HT-29 (cell line): ENCODE measurements around the gene KIF4A. TPM values are rescaled to one million over a fixed set of nuclear protein-coding genes. Genes with fewer than 3 reads are reported as not detected.
"Not testable (repeated sequence)": the region's sequence is repeated elsewhere in the genome, so short reads cannot be mapped to it uniquely, and the experiment has no call there.

Source experiments
- DNase-seq: peaks from one replicate; pipeline ENCODE4 v3.0.0-alpha.2; 2015; ENCODE audit warnings: low spot score
- total RNA-seq: library from RNA; depleted of rRNA; stranded (reverse); fragments of >200 nt; shearing (Covaris generic); gene quantifications from 2 replicates; pipeline ENCODE4 v1.2.3, GENCODE V29; 2014; rRNA removed

KIF4A gene
- 20.1 and 21.7 TPM in 2 replicates for total RNA-seq

- peak; percentile 87 for DNase-seq
Observed at GRCh38 chrX:70289793-70290770, at the start of gene KIF4A, which contains the start of gene PDZD11. Gene KIF4A, plus strand, starts transcription at chrX:70290104. Its CDS starts 355 bp downstream, at chrX:70290459. Gene PDZD11, minus strand, starts transcription at chrX:70289927. Its CDS starts 586 bp downstream, at chrX:70289341.

- DNase-seq, result no peak
Observed at GRCh38 chrX:70240751-70241150, 49.2 kb upstream of the KIF4A start.

- DNase-seq, result no peak
Observed at GRCh38 chrX:70241501-70241900, 48.4 kb upstream of the KIF4A start.

- not testable (repeated sequence) for DNase-seq
Observed at GRCh38 chrX:70243601-70244000, 46.3 kb upstream of the KIF4A start.

- DNase-seq, result no peak
Observed at GRCh38 chrX:70244881-70245280, 45.0 kb upstream of the KIF4A start.

GRCh38 chrX:70247252-70247651, 42.7 kb upstream of the KIF4A start:
- DNase-seq, result no peak

- no peak for DNase-seq
Observed at GRCh38 chrX:70252491-70252890, 37.4 kb upstream of the KIF4A start.

GRCh38 chrX:70253377-70254062, 36.4 kb upstream of the KIF4A start:
- DNase-seq, result peak; percentile 33

GRCh38 chrX:70254063-70254400, 35.9 kb upstream of the KIF4A start:
- peak; percentile 41 for DNase-seq

GRCh38 chrX:70254909-70255308, 35.0 kb upstream of the KIF4A start:
- DNase-seq, result peak; percentile 63

GRCh38 chrX:70255452-70255851, 34.5 kb upstream of the KIF4A start:
- peak; percentile 5 for DNase-seq

GRCh38 chrX:70257423-70258288, 32.2 kb upstream of the KIF4A start:
- no peak for DNase-seq

GRCh38 chrX:70260104-70260503, 29.8 kb upstream of the KIF4A start, which contains the start of gene P2RY4:
Gene P2RY4, minus strand, starts transcription at chrX:70260204. Its CDS starts 580 bp downstream, at chrX:70259624.
- no peak for DNase-seq

- DNase-seq, result peak; percentile 80
Observed at GRCh38 chrX:70262952-70263567, 26.8 kb upstream of the KIF4A start.

GRCh38 chrX:70264784-70265183, 25.1 kb upstream of the KIF4A start:
- DNase-seq, result no peak

- no peak for DNase-seq
Observed at GRCh38 chrX:70268034-70268433, 21.9 kb upstream of the KIF4A start, which contains the start of gene ARR3. Gene ARR3, plus strand, starts transcription at chrX:70268334. Its CDS starts 1,052 bp downstream, at chrX:70269386.

GRCh38 chrX:70274029-70274428, 15.9 kb upstream of the KIF4A start:
- not testable (repeated sequence) for DNase-seq

- DNase-seq, result no peak
Observed at GRCh38 chrX:70279081-70279480, 10.8 kb upstream of the KIF4A start.

- DNase-seq, result no peak
Observed at GRCh38 chrX:70280573-70280972, 9.3 kb upstream of the KIF4A start.

GRCh38 chrX:70281951-70282350, 8.0 kb upstream of the KIF4A start, which contains the start of gene RAB41:
Gene RAB41, plus strand, starts transcription at chrX:70282172. Its CDS starts 46 bp downstream, at chrX:70282218.
- DNase-seq, result no peak
